ENCODE measurements around the gene ABHD5. TPM values are rescaled to one million over a fixed set of nuclear protein-coding genes. Genes with fewer than 3 reads are reported as not detected.

ABHD5 gene
- total RNA-seq, 1 experiment from 2014 or later, result 29.5 TPM

GRCh38 chr3:43779850-43780249, 89.1 kb downstream of the ABHD5 start:
- CTCF ChIA-PET, result no interaction called here

DNA sequence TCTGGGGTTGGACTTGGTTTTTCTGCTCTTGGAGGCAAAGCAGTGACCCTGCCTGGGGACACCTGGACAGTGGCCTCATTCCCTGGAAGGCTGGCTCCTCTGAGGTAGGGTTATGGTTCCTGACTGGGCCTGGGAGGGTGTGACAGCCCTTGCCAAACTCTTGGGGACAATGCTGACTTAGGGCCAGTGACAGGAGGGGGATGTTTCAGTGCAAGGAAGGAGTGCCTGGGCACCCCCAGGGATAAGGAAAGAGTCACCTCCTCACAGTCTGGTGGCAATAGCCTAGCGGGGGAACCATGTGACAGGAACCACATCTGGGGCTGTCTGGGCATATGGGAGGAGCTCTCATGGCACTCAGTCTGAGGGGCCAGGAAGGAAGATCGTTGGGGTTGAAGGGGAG, 91.8 kb downstream of the ABHD5 start:
- TF ChIP-seq EZH2phosphoT487 (IDR thresholded peaks at IDR 0.05; ENCODE audit: borderline replicate concordance, low read length) (no peak), EZH2 (IDR thresholded peaks at IDR 0.05; ENCODE audit: low read length, unreplicated experiment) (no peak)
- TF ChIP-seq, protein P1, sequence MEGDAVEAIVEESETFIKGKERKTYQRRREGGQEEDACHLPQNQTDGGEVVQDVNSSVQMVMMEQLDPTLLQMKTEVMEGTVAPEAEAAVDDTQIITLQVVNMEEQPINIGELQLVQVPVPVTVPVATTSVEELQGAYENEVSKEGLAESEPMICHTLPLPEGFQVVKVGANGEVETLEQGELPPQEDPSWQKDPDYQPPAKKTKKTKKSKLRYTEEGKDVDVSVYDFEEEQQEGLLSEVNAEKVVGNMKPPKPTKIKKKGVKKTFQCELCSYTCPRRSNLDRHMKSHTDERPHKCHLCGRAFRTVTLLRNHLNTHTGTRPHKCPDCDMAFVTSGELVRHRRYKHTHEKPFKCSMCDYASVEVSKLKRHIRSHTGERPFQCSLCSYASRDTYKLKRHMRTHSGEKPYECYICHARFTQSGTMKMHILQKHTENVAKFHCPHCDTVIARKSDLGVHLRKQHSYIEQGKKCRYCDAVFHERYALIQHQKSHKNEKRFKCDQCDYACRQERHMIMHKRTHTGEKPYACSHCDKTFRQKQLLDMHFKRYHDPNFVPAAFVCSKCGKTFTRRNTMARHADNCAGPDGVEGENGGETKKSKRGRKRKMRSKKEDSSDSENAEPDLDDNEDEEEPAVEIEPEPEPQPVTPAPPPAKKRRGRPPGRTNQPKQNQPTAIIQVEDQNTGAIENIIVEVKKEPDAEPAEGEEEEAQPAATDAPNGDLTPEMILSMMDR (conservative IDR thresholded peaks at IDR 0.05; ENCODE audit: low read depth, low read length), result no peak
- Histone ChIP-seq H3K9me3 (ENCODE audit: low read length) (no peaks in the 10 kb centered on the region), H2AFZ (ENCODE audit: low read length) (no peak overlapping the region), H4K20me1 (ENCODE audit: low read length) (no peaks in the 10 kb centered on the region), H3K79me2 (ENCODE audit: low read length) (no peaks in the 10 kb centered on the region), H3K4me3 (ENCODE audit: low read length) (no peak overlapping the region), H3K9me2 (replicated peaks; ENCODE audit: low read length) (0 out of 2 replicates have a peak, but pooled peaks cover 4% of the 10 kb centered on the region), H3K4me2 (ENCODE audit: low read length) (no peak overlapping the region), H3F3A (ENCODE audit: low read length, unreplicated experiment) (no peaks in the 10 kb centered on the region), H3K27ac (ENCODE audit: low read length) (no peak overlapping the region), H3K36me3 (ENCODE audit: low read depth, low read length) (no peaks in the 10 kb centered on the region), H3K9ac (ENCODE audit: low read length) (no peak overlapping the region), H3K4me1 (ENCODE audit: insufficient read depth, low read length) (no peaks in the 10 kb centered on the region), H3K27me3 (ENCODE audit: low read length) (no peaks in the 10 kb centered on the region)
- BruUV-seq (replicated peaks), result no TSS peak
- DNase-seq (no peak), ATAC-seq (no peak)
- POLR2A ChIA-PET (ENCODE audit: unreplicated experiment), result no interaction called here
- intact Hi-C loops (cut with micrococcal nuclease), result no loop called here
- CTCF ChIA-PET, result no interaction called here

More at GRCh38 chr3:43779850-43780249, 89.1 kb downstream of the ABHD5 start:
- no peak for DNase-seq
- H3K4me1 ChIP-seq (ENCODE audit: insufficient read depth, low read length), result no peaks in the 10 kb centered on the region
- no TSS peak for BruUV-seq (replicated peaks)
- H3K9ac ChIP-seq (ENCODE audit: low read length), result no peak overlapping the region
- TF ChIP-seq EZH2 (IDR thresholded peaks at IDR 0.05; ENCODE audit: low read length, unreplicated experiment) (no peak), EZH2phosphoT487 (IDR thresholded peaks at IDR 0.05; ENCODE audit: borderline replicate concordance, low read length) (no peak)
- TF ChIP-seq, protein P1 (conservative IDR thresholded peaks at IDR 0.05; ENCODE audit: low read depth, low read length), result no peak
- ATAC-seq, result no peak
- no peaks in the 10 kb centered on the region for H3K36me3 ChIP-seq (ENCODE audit: low read depth, low read length)
- H3K27ac ChIP-seq (ENCODE audit: low read length), result no peak overlapping the region
- H3K79me2 ChIP-seq (ENCODE audit: low read length), result no peaks in the 10 kb centered on the region
- 0 out of 2 replicates have a peak, but pooled peaks cover 4% of the 10 kb centered on the region for H3K9me2 ChIP-seq (replicated peaks; ENCODE audit: low read length)
- no peaks in the 10 kb centered on the region for H3F3A ChIP-seq (ENCODE audit: low read length, unreplicated experiment)
- no peak overlapping the region for H2AFZ ChIP-seq (ENCODE audit: low read length)
- H4K20me1 ChIP-seq (ENCODE audit: low read length), result no peaks in the 10 kb centered on the region
- intact Hi-C loops (cut with micrococcal nuclease), result no loop called here
- no peak overlapping the region for H3K4me2 ChIP-seq (ENCODE audit: low read length)
- no peaks in the 10 kb centered on the region for H3K9me3 ChIP-seq (ENCODE audit: low read length)
- no peaks in the 10 kb centered on the region for H3K27me3 ChIP-seq (ENCODE audit: low read length)
- H3K4me3 ChIP-seq (ENCODE audit: low read length), result no peak overlapping the region
- POLR2A ChIA-PET (ENCODE audit: unreplicated experiment), result no interaction called here

Other genes starting within 250 kb of the ABHD5 start
- gene ANO10, start 68.9 kb upstream of the ABHD5 start, total RNA-seq (2014; rRNA removed), result 23.7 and 28.3 TPM in 2 replicates